Activated CD4-positive, alpha-beta memory T cell treated with anti-CD3 and anti-CD28 coated beads, Interleukin-2, amount 10 ng/mL, durations not matched to agents 7 days and 5 days (primary cell): ENCODE results near the gene CSN1S1. TPM values are rescaled to one million over a fixed set of nuclear protein-coding genes. Genes with fewer than 3 reads are reported as not detected.
"Not testable (repeated sequence)": the region's sequence is repeated elsewhere in the genome, so short reads cannot be mapped to it uniquely, and the experiment has no call there.

ENCODE experiments used
- CTCF ChIA-PET: fragments of 350-600 bp; sonication (Branson Sonifier 250); formaldehyde crosslinking; loops from one replicate; lab custom pipeline; 2021; ENCODE audit warnings: antibody characterized with exemption, inconsistent platforms; lab: Charles Lee
- POLR2A ChIA-PET: fragments of 350-600 bp; sonication (Branson Sonifier 250); formaldehyde crosslinking; loops from one replicate; lab custom pipeline; 2021; ENCODE audit warnings: antibody characterized with exemption; lab: Charles Lee
- DNase-seq: peaks from one replicate; pipeline ENCODE4 v3.0.0-alpha.2; 2020
- H3K27ac Mint-ChIP-seq: one replicate; pipeline ENCODE4 v1.8.0; 2021; ENCODE audit warnings: mild to moderate bottlenecking, mixed read lengths
- H3K27me3 Mint-ChIP-seq: one replicate; pipeline ENCODE4 v1.8.0; 2021; ENCODE audit warnings: mixed read lengths
- H3K36me3 Mint-ChIP-seq: one replicate; pipeline ENCODE4 v1.8.0; 2021; ENCODE audit warnings: low read depth, mixed read lengths
- H3K4me1 Mint-ChIP-seq: one replicate; pipeline ENCODE4 v1.8.0; 2021; ENCODE audit warnings: mixed read lengths
- H3K4me3 Mint-ChIP-seq: one replicate; pipeline ENCODE4 v1.8.0; 2021; ENCODE audit warnings: mild to moderate bottlenecking, mixed read lengths
- H3K9me3 Mint-ChIP-seq: one replicate; pipeline ENCODE4 v1.8.0; 2021; ENCODE audit warnings: mixed read lengths
- total RNA-seq, 2 experiments: library from RNA; stranded (reverse); gene quantifications; one replicate each; pipeline ENCODE4 v1.2.3, GENCODE V29; 2021

The CSN1S1 gene
- total RNA-seq: not detected

- Mint-ChIP-seq H3K4me1 (no peaks in the 10 kb centered on the region), H3K27me3 (no peaks in the 10 kb centered on the region), H3K27ac (no peak within 1 kb of the TSS), H3K36me3 (no peaks in the 10 kb centered on the region), H3K4me3 (no peak within 1 kb of the TSS), H3K9me3 (no peaks in the 10 kb centered on the region)
- no peak for DNase-seq
- ChIA-PET POLR2A (no interaction called here), CTCF (no interaction called here)
These were observed at the start of gene CSN1S1 for GRCh38 chr4:69930768-69931167. TSS of gene CSN1S1 (plus strand) at chr4:69931068. CDS start at chr4:69932556, 1,488 bp downstream.

GRCh38 chr4:69881173-69881773 lies 49.6 kb upstream of the CSN1S1 start:
- POLR2A ChIA-PET: no interaction called here
- Mint-ChIP-seq H3K27ac (no peak overlapping the region), H3K36me3 (no peaks in the 10 kb centered on the region), H3K4me1 (no peaks in the 10 kb centered on the region), H3K4me3 (no peak overlapping the region), H3K9me3 (peaks cover 3% of the 10 kb centered on the region), H3K27me3 (no peaks in the 10 kb centered on the region)
- CTCF ChIA-PET: interaction anchor here (0.7 to 2.7 kb wide), 4 partner anchors 13 to 563 kb away, joined by 3 to 8 read pairs (median 5); no protein-coding TSS in a partner anchor
- no peak for DNase-seq

- DNase-seq: no peak
- Mint-ChIP-seq H3K36me3 (no peaks in the 10 kb centered on the region), H3K4me1 (no peaks in the 10 kb centered on the region), H3K4me3 (no peak overlapping the region), H3K9me3 (peaks cover 3% of the 10 kb centered on the region), H3K27ac (no peak overlapping the region), H3K27me3 (no peaks in the 10 kb centered on the region)
- POLR2A ChIA-PET: no interaction called here
- CTCF ChIA-PET: interaction anchor here (2.7 kb wide), 1 partner anchor 194 kb away, joined by 8 read pairs; no protein-coding TSS in a partner anchor
These were observed 48.7 kb upstream of the CSN1S1 start for GRCh38 chr4:69882150-69882549.

- Mint-ChIP-seq H3K9me3 (peaks cover 1% of the 10 kb centered on the region), H3K4me3 (no peak overlapping the region), H3K4me1 (peaks cover 4% of the 10 kb centered on the region), H3K36me3 (no peaks in the 10 kb centered on the region), H3K27me3 (no peaks in the 10 kb centered on the region), H3K27ac (no peak overlapping the region)
- POLR2A ChIA-PET: no interaction called here
- CTCF ChIA-PET: no interaction called here
- no peak for DNase-seq
These were observed 42.5 kb upstream of the CSN1S1 start for GRCh38 chr4:69888336-69888735.

- CTCF ChIA-PET: interaction anchor here (1.0 kb wide), 1 partner anchor 13 kb away, joined by 4 read pairs; no protein-coding TSS in a partner anchor
- H3K9me3 Mint-ChIP-seq: no peaks in the 10 kb centered on the region
These were observed 36.7 kb upstream of the CSN1S1 start for GRCh38 chr4:69894186-69894585.

GRCh38 chr4:69894721-69895120 lies 36.1 kb upstream of the CSN1S1 start:
- Mint-ChIP-seq H3K27me3 (peaks cover 2% of the 10 kb centered on the region), H3K4me1 (no peaks in the 10 kb centered on the region), H3K36me3 (no peaks in the 10 kb centered on the region), H3K9me3 (no peaks in the 10 kb centered on the region), H3K4me3 (no peak overlapping the region), H3K27ac (no peak overlapping the region)
- no peak for DNase-seq
- ChIA-PET POLR2A (no interaction called here), CTCF (interaction anchor here (1.0 kb wide), 1 partner anchor 13 kb away, joined by 4 read pairs; no protein-coding TSS in a partner anchor)

More at GRCh38 chr4:69894186-69894585, 36.7 kb upstream of the CSN1S1 start:
- H3K4me1 Mint-ChIP-seq: no peaks in the 10 kb centered on the region
- peaks cover 2% of the 10 kb centered on the region for H3K27me3 Mint-ChIP-seq
- H3K4me3 Mint-ChIP-seq: no peak overlapping the region
- POLR2A ChIA-PET: no interaction called here
- DNase-seq: no peak
- no peaks in the 10 kb centered on the region for H3K36me3 Mint-ChIP-seq
- no peak overlapping the region for H3K27ac Mint-ChIP-seq

GRCh38 chr4:69896530-69897116 lies 34.2 kb upstream of the CSN1S1 start:
- H3K36me3 Mint-ChIP-seq: no peaks in the 10 kb centered on the region
- POLR2A ChIA-PET: no interaction called here
- no peak overlapping the region for H3K4me3 Mint-ChIP-seq
- DNase-seq: no peak
- H3K27ac Mint-ChIP-seq: no peak overlapping the region
- CTCF ChIA-PET: no interaction called here
- H3K27me3 Mint-ChIP-seq: peaks cover 2% of the 10 kb centered on the region
- H3K9me3 Mint-ChIP-seq: no peaks in the 10 kb centered on the region
- no peaks in the 10 kb centered on the region for H3K4me1 Mint-ChIP-seq

GRCh38 chr4:69907151-69907550 lies 23.7 kb upstream of the CSN1S1 start:
- CTCF ChIA-PET: no interaction called here
- no peak for DNase-seq
- H3K9me3 Mint-ChIP-seq: no peaks in the 10 kb centered on the region
- no peaks in the 10 kb centered on the region for H3K36me3 Mint-ChIP-seq
- H3K27me3 Mint-ChIP-seq: no peaks in the 10 kb centered on the region
- POLR2A ChIA-PET: no interaction called here
- no peak overlapping the region for H3K27ac Mint-ChIP-seq
- H3K4me3 Mint-ChIP-seq: no peak overlapping the region
- peaks cover 2% of the 10 kb centered on the region for H3K4me1 Mint-ChIP-seq

GRCh38 chr4:69909195-69909594 lies 21.7 kb upstream of the CSN1S1 start:
- no peak for DNase-seq
- no peaks in the 10 kb centered on the region for H3K36me3 Mint-ChIP-seq
- no peak overlapping the region for H3K27ac Mint-ChIP-seq
- ChIA-PET CTCF (no interaction called here), POLR2A (no interaction called here)
- H3K27me3 Mint-ChIP-seq: no peaks in the 10 kb centered on the region
- H3K4me1 Mint-ChIP-seq: peaks cover 2% of the 10 kb centered on the region
- no peaks in the 10 kb centered on the region for H3K9me3 Mint-ChIP-seq
- H3K4me3 Mint-ChIP-seq: no peak overlapping the region

- Mint-ChIP-seq H3K27me3 (no peaks in the 10 kb centered on the region), H3K27ac (no peak overlapping the region), H3K36me3 (no peaks in the 10 kb centered on the region), H3K4me1 (peaks cover 2% of the 10 kb centered on the region), H3K4me3 (no peak overlapping the region), H3K9me3 (no peaks in the 10 kb centered on the region)
- ChIA-PET POLR2A (no interaction called here), CTCF (no interaction called here)
- DNase-seq: no peak
These were observed 20.7 kb upstream of the CSN1S1 start for GRCh38 chr4:69910016-69910782.

- H3K4me3 Mint-ChIP-seq: no peak overlapping the region
- DNase-seq: no peak
- no peaks in the 10 kb centered on the region for H3K9me3 Mint-ChIP-seq
- ChIA-PET CTCF (no interaction called here), POLR2A (no interaction called here)
- H3K36me3 Mint-ChIP-seq: no peaks in the 10 kb centered on the region
- H3K4me1 Mint-ChIP-seq: no peaks in the 10 kb centered on the region
- H3K27me3 Mint-ChIP-seq: no peaks in the 10 kb centered on the region
- H3K27ac Mint-ChIP-seq: no peak overlapping the region
These were observed 10.0 kb upstream of the CSN1S1 start for GRCh38 chr4:69920874-69921273.

- H3K27me3 Mint-ChIP-seq, POLR2A ChIA-PET, H3K4me1 Mint-ChIP-seq, DNase-seq, H3K9me3 Mint-ChIP-seq, H3K27ac Mint-ChIP-seq, H3K4me3 Mint-ChIP-seq, CTCF ChIA-PET, H3K36me3 Mint-ChIP-seq: not testable (repeated sequence)
These were observed 7.0 kb upstream of the CSN1S1 start for GRCh38 chr4:69923782-69924410.

- ChIA-PET CTCF (no interaction called here), POLR2A (no interaction called here)
- H3K27me3 Mint-ChIP-seq: no peaks in the 10 kb centered on the region
- DNase-seq: no peak
- H3K4me1 Mint-ChIP-seq: no peaks in the 10 kb centered on the region
- no peak overlapping the region for H3K4me3 Mint-ChIP-seq
- H3K36me3 Mint-ChIP-seq: no peaks in the 10 kb centered on the region
- no peaks in the 10 kb centered on the region for H3K9me3 Mint-ChIP-seq
- no peak overlapping the region for H3K27ac Mint-ChIP-seq
These were observed 3.3 kb downstream of the CSN1S1 start for GRCh38 chr4:69934150-69934549.
